Measurements from ENCODE around the gene LRFN2.

DNA sequence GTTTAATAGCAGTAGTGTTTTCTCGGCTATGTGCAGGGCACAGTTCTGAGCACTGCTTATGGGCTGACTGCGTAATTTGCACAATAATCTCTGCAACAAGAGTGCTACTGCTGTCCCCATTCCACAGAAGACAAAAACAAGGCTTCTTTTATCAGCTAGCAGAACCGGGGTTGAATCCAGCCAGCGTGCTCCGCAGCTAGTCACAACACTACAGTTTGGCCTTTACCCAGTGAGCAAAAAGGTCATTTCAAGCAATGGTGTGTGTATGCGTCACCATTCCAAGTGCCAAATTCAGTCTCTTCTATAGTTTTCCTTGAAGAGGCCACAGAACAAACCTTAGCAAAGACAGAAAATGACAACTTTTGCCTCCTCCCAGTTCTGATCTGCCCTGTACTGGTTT lies 61.1 kb downstream of the LRFN2 start:
- TF ChIP-seq, protein P1, sequence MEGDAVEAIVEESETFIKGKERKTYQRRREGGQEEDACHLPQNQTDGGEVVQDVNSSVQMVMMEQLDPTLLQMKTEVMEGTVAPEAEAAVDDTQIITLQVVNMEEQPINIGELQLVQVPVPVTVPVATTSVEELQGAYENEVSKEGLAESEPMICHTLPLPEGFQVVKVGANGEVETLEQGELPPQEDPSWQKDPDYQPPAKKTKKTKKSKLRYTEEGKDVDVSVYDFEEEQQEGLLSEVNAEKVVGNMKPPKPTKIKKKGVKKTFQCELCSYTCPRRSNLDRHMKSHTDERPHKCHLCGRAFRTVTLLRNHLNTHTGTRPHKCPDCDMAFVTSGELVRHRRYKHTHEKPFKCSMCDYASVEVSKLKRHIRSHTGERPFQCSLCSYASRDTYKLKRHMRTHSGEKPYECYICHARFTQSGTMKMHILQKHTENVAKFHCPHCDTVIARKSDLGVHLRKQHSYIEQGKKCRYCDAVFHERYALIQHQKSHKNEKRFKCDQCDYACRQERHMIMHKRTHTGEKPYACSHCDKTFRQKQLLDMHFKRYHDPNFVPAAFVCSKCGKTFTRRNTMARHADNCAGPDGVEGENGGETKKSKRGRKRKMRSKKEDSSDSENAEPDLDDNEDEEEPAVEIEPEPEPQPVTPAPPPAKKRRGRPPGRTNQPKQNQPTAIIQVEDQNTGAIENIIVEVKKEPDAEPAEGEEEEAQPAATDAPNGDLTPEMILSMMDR (IDR thresholded peaks at IDR 0.05): no peak
- no peak for TF ChIP-seq POLR2A (IDR thresholded peaks at IDR 0.05)
